HepG2 (cell line): ENCODE measurements around the gene DOCK2. TPM values are rescaled to one million over a fixed set of nuclear protein-coding genes. Genes with fewer than 3 reads are reported as not detected.

Source experiments
- ATAC-seq: fragments of 200-7000 bp; cut with Tn5 transposase; 3 replicates; pipeline ENCODE4 v1.9.1; 2020; ENCODE audit warnings: mild to moderate bottlenecking, moderate library complexity
- BruUV-seq: library from RNA; stranded (reverse); fragments of 400-500 nt; replicated peaks from 2 replicates; lab custom pipeline; 2021; lab: Mats Ljungman, UMichigan
- CTCF ChIA-PET: fragments of 300-600 bp; formaldehyde crosslinking; extraction: SDS; loops from one replicate; lab custom pipeline; 2021; ENCODE audit warnings: low total read pairs, inconsistent platforms, low intra/inter-chr PET ratio; lab: Yijun Ruan, JAX
- POLR2A ChIA-PET: fragments of 350-600 bp; sonication (Branson Sonifier 250); formaldehyde crosslinking; loops from one replicate; lab custom pipeline; 2020; ENCODE audit warnings: antibody characterized with exemption, inconsistent platforms; lab: Yijun Ruan, JAX
- DNase-seq: peaks from one replicate; pipeline ENCODE4 v3.0.0-alpha.2; 2015; ENCODE audit warnings: low spot score
- FAIRE-seq: peaks from 3 replicates; lab custom pipeline; 2011; peaks lifted over from hg19 to GRCh38; lab: Jason Lieb, UNC
- H2AFZ ChIP-seq: one replicate; pipeline ENCODE4 v1.6.1; 2011; ENCODE audit warnings: low read length, inconsistent platforms
- H3K27ac ChIP-seq: fragments of 300-600 bp; 3 replicates; pipeline ENCODE4 v1.8.0; 2011; ENCODE audit warnings: mixed run types, mild to moderate bottlenecking, mixed read lengths, low read length, inconsistent platforms; ENCODE audit not compliant: insufficient read depth; ENCODE audit errors: extremely low read length
- H3K27me3 ChIP-seq, 2 experiments: fragments of 200-600 bp in 1 of 2; 2 replicates in 1 of 2; 3 replicates in 1 of 2; pipeline versions ENCODE4 v1.6.0 to v1.8.0; 2011; ENCODE audit warnings: low read length in 2 of 2, mild to moderate bottlenecking in 2 of 2, moderate library complexity in 2 of 2, inconsistent platforms in 1 of 2; ENCODE audit not compliant: insufficient read depth in 2 of 2, control insufficient read depth in 1 of 2
- H3K36me3 ChIP-seq, 2 experiments: fragments of 200-600 bp in 1 of 2; replicated peaks in 1 of 2; 2 replicates in 1 of 2; 3 replicates in 1 of 2; pipeline versions ENCODE4 v1.5.1 to v1.8.0; 2011; ENCODE audit warnings: low read length in 2 of 2, inconsistent platforms in 1 of 2; ENCODE audit not compliant: insufficient read depth in 2 of 2, control insufficient read depth in 1 of 2
- H3K4me1 ChIP-seq: 2 replicates; pipeline ENCODE4 v1.5.1; 2012; ENCODE audit warnings: low read length, inconsistent platforms; ENCODE audit not compliant: insufficient read depth
- H3K4me2 ChIP-seq: 2 replicates; pipeline ENCODE4 v1.6.0; 2011; ENCODE audit warnings: low read depth, low read length, inconsistent platforms
- H3K4me3 ChIP-seq, 3 experiments: fragments of 200-600 bp in 1 of 3; sonication (generic), shearing (Covaris generic) in 1 of 3; replicated peaks in 1 of 3; 2 replicates each; pipeline ENCODE4 v1.5.1; 2011 to 2016; ENCODE audit warnings: low read length in 3 of 3, inconsistent platforms in 2 of 3, low read depth in 2 of 3, mild to moderate bottlenecking in 2 of 3, control low read depth in 1 of 3, mixed read lengths in 1 of 3; ENCODE audit not compliant: insufficient read depth in 1 of 3
- H3K79me2 ChIP-seq: one replicate; pipeline ENCODE4 v1.6.1; 2011; ENCODE audit warnings: low read length, inconsistent platforms; ENCODE audit not compliant: insufficient read depth
- H3K9ac ChIP-seq: 2 replicates; pipeline ENCODE4 v1.6.0; 2011; ENCODE audit warnings: mild to moderate bottlenecking, low read depth, low read length, inconsistent platforms; ENCODE audit not compliant: insufficient read depth
- H3K9me3 ChIP-seq: 2 replicates; pipeline ENCODE4 v1.5.1; 2012; ENCODE audit warnings: mild to moderate bottlenecking, low read length
- H4K20me1 ChIP-seq: 2 replicates; pipeline ENCODE4 v1.6.0; 2011; ENCODE audit warnings: inconsistent platforms, mild to moderate bottlenecking, low read length, moderate library complexity; ENCODE audit not compliant: insufficient read depth
- AHDC1 ChIP-seq: sonication (generic); formaldehyde crosslinking; IDR thresholded peaks from 2 replicates; pipeline ENCODE4 v1.5.1; 2020; ENCODE audit warnings: mild to moderate bottlenecking, missing genetic modification reagents, borderline replicate concordance
- GTF2F1 ChIP-seq: fragments of 150-350 bp; IDR thresholded peaks from 2 replicates; pipeline ENCODE4 v1.6.1; 2014; ENCODE audit warnings: low read length
- HBP1 ChIP-seq: IDR thresholded peaks from 2 replicates; pipeline ENCODE4 v1.6.1; 2016; ENCODE audit warnings: low read depth, control low read depth
- JARID2 ChIP-seq: sonication (generic); formaldehyde crosslinking; IDR thresholded peaks from 2 replicates; pipeline ENCODE4 v1.8.1; 2023; ENCODE audit warnings: missing genetic modification reagents, inconsistent platforms; ENCODE audit not compliant: insufficient replicate concordance
- KLF13 ChIP-seq: sonication (generic); formaldehyde crosslinking; IDR thresholded peaks from 2 replicates; pipeline ENCODE4 v1.4.0; 2020; ENCODE audit warnings: mild to moderate bottlenecking, missing genetic modification reagents
- SYNCRIP ChIP-seq: fragments of 200-400 bp; formaldehyde crosslinking; IDR thresholded peaks from 2 replicates; pipeline ENCODE4 v1.6.1; 2018; ENCODE audit warnings: mild to moderate bottlenecking, low read depth, low read length; ENCODE audit not compliant: insufficient read depth
- ZNF362 ChIP-seq: sonication (generic); formaldehyde crosslinking; IDR thresholded peaks from 2 replicates; pipeline ENCODE4 v1.4.0; 2020; ENCODE audit warnings: missing genetic modification reagents, mild to moderate bottlenecking, borderline replicate concordance
- WGBS: methylation state at CpG from one replicate; pipeline ENCODE4 v1.1.6; 2017; ENCODE audit warnings: low lambda C conversion rate; 5-methylcytosine and 5-hydroxymethylcytosine counted together
- in situ Hi-C: cut with HindIII; loops from 2 replicates; pipeline ENCODE4 v1.10.0; 2017; ENCODE audit warnings: low pct_unique_long_range_greater_than_20kb; ENCODE audit not compliant: extremely low pct_ligation_motif_present
- intact Hi-C: fragments of 100-400 bp; cut with micrococcal nuclease; formaldehyde crosslinking; loops from one replicate; pipeline ENCODE4 v1.10.0; 2022; ENCODE audit not compliant: unreplicated experiment
- polyA plus RNA-seq, 8 experiments: library from polyadenylated mRNA; depleted of rRNA in 3 of 8; stranded (reverse) in 7 of 8; unstranded in 1 of 8; fragments of >200 nt; fragmentation: Illumina TruSeq in 4 of 8; extraction: Trizol in 4 of 8; gene quantifications; 2 replicates each; pipeline versions ENCODE4 v1.2.1 to v1.2.3, GENCODE V29; 2011 to 2016; ENCODE audit warnings: low read depth in 4 of 8, missing spikeins in 1 of 8, mixed read lengths in 1 of 8; ENCODE audit not compliant: insufficient read depth in 1 of 8
- total RNA-seq, 5 experiments: library from RNA; depleted of rRNA; stranded (reverse); fragments of >200 nt; fragmentation: Illumina TruSeq; extraction: Trizol; gene quantifications; 2 replicates each; pipeline ENCODE4 v1.2.3, GENCODE V29; 2016; ENCODE audit warnings: low read depth in 1 of 5

Gene DOCK2
- total and polyA plus RNA-seq, 2 of the 13 experiments (the other 11 are each of a cell fraction or from before 2014, with no cell fraction given): not detected

- no peak for TF ChIP-seq HBP1 (CRISPR knock-in tag)
- TF ChIP-seq, all 625 proteins: peak for 0
Observed at GRCh38 chr5:169754737-169755136, 117.7 kb downstream of the DOCK2 start (continued).

- Histone ChIP-seq H3K4me1 (no peaks in the 10 kb centered on the region), H3K9me3 (no peaks in the 10 kb centered on the region), H3K79me2 (no peaks in the 10 kb centered on the region), H3K27ac (no peak overlapping the region), H3K36me3 (no peaks in the 10 kb centered on the region), H2AFZ (no peak overlapping the region), H3K27me3 (peaks cover 0 to 4% of the 10 kb centered on the region in 2 experiments; a peak in 1 of 5 replicates), H3K4me3 (no peak overlapping the region), H4K20me1 (no peaks in the 10 kb centered on the region), H3K4me2 (no peak overlapping the region), H3K9ac (no peak overlapping the region)
- FAIRE-seq (no peak), ATAC-seq (no peak), DNase-seq (no peak)
- 45% methylated on average over 8 of the region's 10 CpGs for WGBS
- ChIA-PET CTCF (no interaction called here), POLR2A (no interaction called here)
- in situ Hi-C loops (no loop called here), intact Hi-C loops (no loop called here)
- no peak for TF ChIP-seq ZNF362
- TF ChIP-seq GTF2F1: no peak
- no peak for TF ChIP-seq JARID2 (CRISPR knock-in tag)
- no peak for TF ChIP-seq SYNCRIP
- no peak for TF ChIP-seq AHDC1 (CRISPR knock-in tag)
- TF ChIP-seq KLF13 (CRISPR knock-in tag): no peak
- BruUV-seq: no TSS peak
Observed at GRCh38 chr5:169756071-169756765, 119.1 kb downstream of the DOCK2 start.
